Transverse colon (tissue), 4 donors: ENCODE measurements around the gene ITM2C. TPM values are rescaled to one million over a fixed set of nuclear protein-coding genes. Genes with fewer than 3 reads are reported as not detected.

Experiments
- DNase-seq: peaks from one replicate; pipeline ENCODE4 v3.0.0-alpha.2; 2019
- H3K27ac ChIP-seq, 4 donors: fragments of 200-600 bp; sonication (generic); 2 replicates each; pipeline ENCODE4 v1.5.1; 2016 to 2018; ENCODE audit warnings: inconsistent platforms in 4 of 4
- H3K27me3 ChIP-seq: fragments of 200-600 bp; sonication (generic); 2 replicates; pipeline ENCODE4 v1.5.1; 2017; ENCODE audit warnings: inconsistent platforms
- H3K36me3 ChIP-seq, 4 donors: fragments of 200-600 bp; sonication (generic); 2 replicates each; pipeline ENCODE4 v1.5.1; 2017 to 2019; ENCODE audit warnings: inconsistent platforms in 4 of 4
- H3K4me1 ChIP-seq, 4 donors: fragments of 200-600 bp; sonication (generic); 2 replicates each; pipeline ENCODE4 v1.5.1; 2017 to 2020; ENCODE audit warnings: inconsistent platforms in 4 of 4
- H3K4me3 ChIP-seq, 4 donors: fragments of 200-600 bp; sonication (generic); 1 replicate in 1 of 4; 2 replicates in 3 of 4; pipeline versions ENCODE4 v1.5.1 to v1.6.1; 2017 to 2019; ENCODE audit warnings: inconsistent platforms in 4 of 4
- H3K9me3 ChIP-seq, 2 donors: fragments of 200-600 bp; sonication (generic); 2 replicates each; pipeline ENCODE4 v1.5.1; 2017 to 2019; ENCODE audit warnings: inconsistent platforms in 2 of 2
- CTCF ChIP-seq, 5 experiments: fragments of 200-600 bp in 3 of 5; fragments of 450-650 bp in 2 of 5; sonication (generic) in 3 of 5; IDR thresholded peaks; 1 replicate in 2 of 5; 2 replicates in 3 of 5; pipeline ENCODE4 v1.5.1; 2016 to 2017; ENCODE audit warnings: antibody characterized with exemption in 5 of 5, inconsistent platforms in 3 of 5, mild to moderate bottlenecking in 2 of 5, moderate library complexity in 1 of 5
- EP300 ChIP-seq: sonication (generic); formaldehyde crosslinking; IDR thresholded peaks from one replicate; pipeline ENCODE4 v1.6.1; 2017; ENCODE audit warnings: antibody characterized with exemption, low read depth
- POLR2A ChIP-seq: fragments of 450-650 bp; IDR thresholded peaks from one replicate; pipeline ENCODE4 v1.6.1; 2016; ENCODE audit warnings: antibody characterized with exemption, mild to moderate bottlenecking, moderate library complexity
- POLR2AphosphoS5 ChIP-seq, 3 donors: sonication (generic); formaldehyde crosslinking; IDR thresholded peaks; one replicate each; pipeline ENCODE4 v1.6.1; 2016; ENCODE audit warnings: antibody characterized with exemption in 3 of 3
- WGBS, 2 donors: methylation state at CpG; one replicate each; pipeline ENCODE4 v1.1.5; 2018; ENCODE audit warnings: low coverage in 1 of 2; 5-methylcytosine and 5-hydroxymethylcytosine counted together
- in situ Hi-C, 4 donors: fragments of 200-750 bp; cut with MboI; loops; one replicate each; pipeline versions ENCODE4 v1.15.0 to v1.15.1; 2017; ENCODE audit warnings: low sequenced_read_pairs in 3 of 4, low pct_ligation_motif_present in 1 of 4, low pct_unique_long_range_greater_than_20kb in 1 of 4
- intact Hi-C: fragments of 100-400 bp; cut with DNase I; formaldehyde crosslinking; loops from one replicate; pipeline ENCODE4 v1.15.1; 2023; ENCODE audit warnings: low total_unique reads
- total RNA-seq, 4 donors: library from RNA; depleted of rRNA; stranded (reverse); fragments of >200 nt; gene quantifications; one replicate each; pipeline ENCODE4 v1.1.0, GENCODE V29; 2016

ITM2C gene
- total RNA-seq, 4 donors from 2014 or later = 911 to 2,535 (median 1,776) TPM

GRCh38 chr2:230899786-230900185 is 35.0 kb downstream of the ITM2C start:
- TF ChIP-seq POLR2A (no peak), POLR2AphosphoS5 (IDR thresholded peaks at IDR 0.05) (no peak), EP300 (no peak), CTCF (IDR thresholded peaks at IDR 0.05) (no peak)
- in situ Hi-C loops (loop anchor here in 1 of 4 donors (10.0 kb wide), 2 partner anchors 55 to 85 kb away; no protein-coding TSS in a partner anchor), intact Hi-C loops (no loop called here)
- 79 to 91% methylated on average over 4 of the region's 4 CpGs for WGBS, 2 donors
- no peak for DNase-seq
- Histone ChIP-seq H3K36me3 (no peaks in the 10 kb centered on the region), H3K27ac (no peak overlapping the region), H3K4me1 (peaks cover 5 to 23% (median 15%) of the 10 kb centered on the region in 4 donors), H3K4me3 (no peak overlapping the region), H3K27me3 (no peaks in the 10 kb centered on the region), H3K9me3 (no peaks in the 10 kb centered on the region)

- peak; percentile 4 for DNase-seq
- Histone ChIP-seq H3K36me3 (no peaks in the 10 kb centered on the region), H3K4me3 (no peak overlapping the region), H3K27ac (no peak overlapping the region), H3K4me1 (peaks cover 5 to 16% (median 9%) of the 10 kb centered on the region in 4 donors), H3K9me3 (no peaks in the 10 kb centered on the region), H3K27me3 (no peaks in the 10 kb centered on the region)
- intact Hi-C loops = no loop called here
- in situ Hi-C loops = loop anchor here in 1 of 4 donors (10.0 kb wide), 2 partner anchors 56 to 84 kb away; no protein-coding TSS in a partner anchor
- 80 to 81% methylated on average over 1 to 10 of the region's 10 CpGs for WGBS, 2 donors
- TF ChIP-seq POLR2A (no peak), EP300 (no peak)
These were observed 35.7 kb downstream of the ITM2C start for GRCh38 chr2:230900336-230900995.

- Histone ChIP-seq H3K36me3 (no peaks in the 10 kb centered on the region), H3K4me3 (no peak overlapping the region), H3K27ac (no peak overlapping the region), H3K9me3 (no peaks in the 10 kb centered on the region), H3K4me1 (peaks cover 5 to 12% (median 7%) of the 10 kb centered on the region in 4 donors), H3K27me3 (no peaks in the 10 kb centered on the region)
- no peak for TF ChIP-seq POLR2AphosphoS5 (IDR thresholded peaks at IDR 0.05)
- no peak for TF ChIP-seq EP300
- TF ChIP-seq CTCF (IDR thresholded peaks at IDR 0.05) = no peak
- no peak for TF ChIP-seq POLR2A
- WGBS, 2 donors = 79% methylated on average over 5 of the region's 5 CpGs; no CpG with 5 or more reads in 1 of the 2 donors
- intact Hi-C loops = no loop called here
- peak; percentile 1 for DNase-seq
- in situ Hi-C loops = loop anchor here in 1 of 4 donors (10.0 kb wide), 2 partner anchors 56 to 84 kb away; no protein-coding TSS in a partner anchor
These were observed 36.3 kb downstream of the ITM2C start for GRCh38 chr2:230901006-230901405.

GRCh38 chr2:230902180-230902899 is 37.6 kb downstream of the ITM2C start:
- in situ Hi-C loops = loop anchor here in 1 of 4 donors (10.0 kb wide), 2 partner anchors 58 to 82 kb away; no protein-coding TSS in a partner anchor
- TF ChIP-seq CTCF (IDR thresholded peaks at IDR 0.05) (peak; percentile 34 to 70 (median 61)), POLR2AphosphoS5 (IDR thresholded peaks at IDR 0.05) (no peak), POLR2A (no peak)
- Histone ChIP-seq H3K4me3 (no peak overlapping the region), H3K4me1 (no peaks in the 10 kb centered on the region), H3K9me3 (no peaks in the 10 kb centered on the region), H3K27me3 (no peaks in the 10 kb centered on the region), H3K36me3 (no peaks in the 10 kb centered on the region), H3K27ac (no peak overlapping the region)
- DNase-seq = peak; percentile 50
- WGBS, 2 donors = 23 to 54% methylated on average over 4 to 8 of the region's 8 CpGs
- intact Hi-C loops = no loop called here
